Pancreas (tissue), 10 donors: ENCODE results near the gene TDRD3. TPM values are rescaled to one million over a fixed set of nuclear protein-coding genes. Genes with fewer than 3 reads are reported as not detected.

Source experiments
- ATAC-seq, 4 donors: fragments of 200-7000 bp; cut with Tn5 transposase; one replicate each; pipeline versions ENCODE4 v1.8.0 to v1.9.1; 2020; ENCODE audit warnings: mild to moderate bottlenecking in 4 of 4, moderate library complexity in 4 of 4
- DNase-seq, 6 donors: peaks; one replicate each; pipeline ENCODE4 v3.0.0-alpha.2; 2020
- FAIRE-seq: peaks from 2 replicates; lab custom pipeline; 2012; peaks lifted over from hg19 to GRCh38; lab: Jason Lieb, UNC
- H3K27ac ChIP-seq, 4 donors: fragments of 200-600 bp; sonication (generic); 1 replicate in 3 of 4; 2 replicates in 1 of 4; pipeline versions ENCODE4 v1.5.0 to v1.8.0; 2020
- H3K27me3 ChIP-seq, 4 donors: fragments of 200-600 bp; one replicate each; pipeline ENCODE4 v1.8.0; 2021
- H3K36me3 ChIP-seq, 3 donors: fragments of 200-600 bp; sonication (generic) in 1 of 3; one replicate each; pipeline versions ENCODE4 v1.5.0 to v1.8.0; 2020 to 2021
- H3K4me1 ChIP-seq, 3 donors: fragments of 200-600 bp; one replicate each; pipeline ENCODE4 v1.8.0; 2021
- H3K4me3 ChIP-seq, 4 donors: fragments of 200-600 bp; sonication (generic) in 2 of 4; one replicate each; pipeline versions ENCODE4 v1.5.0 to v1.8.0; 2020 to 2021
- H3K9me3 ChIP-seq, 4 donors: fragments of 200-600 bp; one replicate each; pipeline ENCODE4 v1.8.0; 2021
- WGBS, 2 donors: extraction: QIAGEN DNeasy Blood & Tissue Kit; methylation state at CpG; one replicate each; pipeline ENCODE4 v1.1.7; 2013; 5-methylcytosine and 5-hydroxymethylcytosine counted together
- intact Hi-C, 3 donors: fragments of 100-400 bp; cut with DNase I; formaldehyde crosslinking; loops; one replicate each; pipeline versions ENCODE4 v1.11.1 to v1.14.2; 2022
- polyA plus RNA-seq, 2 donors: library from polyadenylated mRNA; stranded (reverse); fragments of 200-250 nt; gene quantifications; one replicate each; pipeline ENCODE4 v1.2.3, GENCODE V29; 2013
- total RNA-seq, 6 donors: library from RNA; stranded (reverse); fragmentation: NEBNext Ultra II Directional in 4 of 6; extraction: Animal tissue kit (Norgen Biotek cat#: 25700) in 4 of 6; gene quantifications; one replicate each; pipeline versions ENCODE4 v1.2.1 to v1.2.4, GENCODE V29; 2021 to 2023
- TF ChIP-seq, protein P1 (sequence below), 4 donors: fragments of 200-600 bp; sonication (generic) in 3 of 4; IDR thresholded peaks; one replicate each; pipeline versions ENCODE4 v1.5.0 to v1.8.0; 2021; ENCODE audit warnings: antibody characterized with exemption in 4 of 4
- donor health status: healthy with polysubstance abuse.
- donor health status: DM: no; HTN: no; CAD: no; lungs with moderate emphysema.
- donor health status: DM: no; HTN: no; CAD: no.
- donor health status: control.
- donor health status: control.
- donor health status: Bipolar disorder and iron deficiency.
- donor health status: DM: yes; HTN: yes; CAD: no.
- donor health status: DM: no; HTN: no; CAD: no.
- donor health status: DM: no; HTN: no; CAD: no.
- donor health status: DM: yes; HTN: yes; CAD: no.

Gene TDRD3
- total and polyA plus RNA-seq, 8 donors = 12.2 to 24.6 (median 20.3) TPM

DNA sequence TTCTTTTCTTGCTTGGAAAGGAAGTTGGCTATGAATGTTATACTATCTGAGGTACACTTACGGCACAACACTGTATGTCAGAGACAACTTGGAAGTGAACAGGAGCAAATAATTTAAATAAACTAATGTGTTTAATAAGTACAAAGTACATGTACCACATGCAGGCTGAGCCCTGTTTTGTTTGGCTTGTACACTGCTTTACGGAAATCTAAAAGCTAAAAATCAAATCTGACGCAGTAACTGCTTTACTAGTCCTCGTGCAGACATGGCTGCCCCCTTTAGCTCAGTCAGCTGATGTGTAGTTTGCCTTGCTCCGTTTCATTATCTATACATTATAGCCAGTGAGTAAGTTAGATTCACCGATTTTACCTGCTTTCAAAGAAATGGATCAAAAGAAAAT is 36.5 kb downstream of the TDRD3 start:
- DNase-seq = no peak
- H3K36me3 ChIP-seq = no peaks in the 10 kb centered on the region
- FAIRE-seq = no peak
- peak; percentile 34 to 78 (median 72) for ATAC-seq
- 41 to 45% methylated on average over 6 of the region's 6 CpGs for WGBS, 2 donors
- intact Hi-C loops = no loop called here
- H3K27me3 ChIP-seq = no peaks in the 10 kb centered on the region
- peak overlapping the region in 1 of 4 donors; percentile 11 for H3K4me3 ChIP-seq
- TF ChIP-seq, protein P1, sequence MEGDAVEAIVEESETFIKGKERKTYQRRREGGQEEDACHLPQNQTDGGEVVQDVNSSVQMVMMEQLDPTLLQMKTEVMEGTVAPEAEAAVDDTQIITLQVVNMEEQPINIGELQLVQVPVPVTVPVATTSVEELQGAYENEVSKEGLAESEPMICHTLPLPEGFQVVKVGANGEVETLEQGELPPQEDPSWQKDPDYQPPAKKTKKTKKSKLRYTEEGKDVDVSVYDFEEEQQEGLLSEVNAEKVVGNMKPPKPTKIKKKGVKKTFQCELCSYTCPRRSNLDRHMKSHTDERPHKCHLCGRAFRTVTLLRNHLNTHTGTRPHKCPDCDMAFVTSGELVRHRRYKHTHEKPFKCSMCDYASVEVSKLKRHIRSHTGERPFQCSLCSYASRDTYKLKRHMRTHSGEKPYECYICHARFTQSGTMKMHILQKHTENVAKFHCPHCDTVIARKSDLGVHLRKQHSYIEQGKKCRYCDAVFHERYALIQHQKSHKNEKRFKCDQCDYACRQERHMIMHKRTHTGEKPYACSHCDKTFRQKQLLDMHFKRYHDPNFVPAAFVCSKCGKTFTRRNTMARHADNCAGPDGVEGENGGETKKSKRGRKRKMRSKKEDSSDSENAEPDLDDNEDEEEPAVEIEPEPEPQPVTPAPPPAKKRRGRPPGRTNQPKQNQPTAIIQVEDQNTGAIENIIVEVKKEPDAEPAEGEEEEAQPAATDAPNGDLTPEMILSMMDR (IDR thresholded peaks at IDR 0.05) = no peak
- no peaks in the 10 kb centered on the region for H3K9me3 ChIP-seq
- H3K27ac ChIP-seq = peak overlapping the region in 1 of 4 donors; percentile 9
- peaks cover 0 to 4% (median 0%) of the 10 kb centered on the region in 3 donors for H3K4me1 ChIP-seq

DNA sequence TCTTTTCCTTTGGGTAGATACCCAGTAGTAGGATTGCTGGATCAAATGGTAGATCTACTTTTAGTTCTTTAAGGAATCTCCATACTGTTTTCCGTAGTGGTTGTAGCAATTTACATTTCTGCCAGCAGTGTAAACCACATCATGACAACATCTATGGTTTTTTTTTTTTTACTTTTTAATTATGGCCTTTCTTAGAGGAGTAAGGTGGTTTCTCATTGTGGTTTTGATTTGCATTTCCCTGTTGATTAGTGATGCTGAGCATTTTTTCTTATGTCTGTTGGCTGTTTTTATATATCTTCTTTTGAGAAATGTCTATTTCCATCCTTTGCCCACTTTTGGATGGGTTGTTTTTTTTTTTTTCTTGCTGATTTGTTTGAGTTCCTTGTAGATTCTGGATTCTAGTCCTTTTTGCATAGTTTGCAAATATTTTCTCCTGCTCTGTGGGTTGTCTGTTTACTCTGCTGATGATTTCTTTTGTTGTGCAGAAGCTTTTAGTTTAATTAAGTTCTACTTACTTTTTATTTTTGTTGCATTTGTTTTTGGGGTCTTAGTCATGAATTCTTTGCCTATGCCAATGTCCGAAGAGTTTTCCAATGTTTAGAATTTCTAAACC is 38.8 kb downstream of the TDRD3 start:
- intact Hi-C loops = no loop called here
- no peaks in the 10 kb centered on the region for H3K27me3 ChIP-seq
- no peaks in the 10 kb centered on the region for H3K36me3 ChIP-seq
- FAIRE-seq (no peak), DNase-seq (no peak), ATAC-seq (no peak)
- H3K4me1 ChIP-seq = peaks cover 0 to 2% (median 0%) of the 10 kb centered on the region in 3 donors
- TF ChIP-seq, protein P1 (IDR thresholded peaks at IDR 0.05) = no peak
- no peak overlapping the region for H3K27ac ChIP-seq
- WGBS, 2 donors = 75 to 96% methylated on average over 2 of the region's 2 CpGs
- no peak overlapping the region for H3K4me3 ChIP-seq
- H3K9me3 ChIP-seq = no peaks in the 10 kb centered on the region

DNA sequence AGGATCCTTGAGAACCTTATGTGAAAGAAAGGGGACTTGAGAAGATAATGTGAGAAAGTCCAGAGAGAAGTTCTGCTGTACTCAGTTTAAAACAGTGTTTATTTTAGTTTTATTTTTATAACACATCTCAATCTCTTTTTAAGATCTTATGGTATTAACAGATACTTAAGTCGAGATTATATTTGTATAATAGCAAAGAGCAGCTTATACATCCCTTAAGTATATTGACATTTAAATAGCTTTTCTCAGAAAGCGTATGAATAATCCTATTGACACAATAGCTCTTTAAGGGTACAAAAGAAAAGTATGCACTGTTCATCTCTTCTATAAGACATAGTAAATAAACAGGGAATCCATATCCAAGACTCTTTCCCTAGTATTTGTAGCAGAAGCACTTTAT is 42.2 kb downstream of the TDRD3 start:
- TF ChIP-seq, protein P1 (IDR thresholded peaks at IDR 0.05) = no peak
- no peak for DNase-seq
- Histone ChIP-seq H3K9me3 (no peaks in the 10 kb centered on the region), H3K4me3 (no peak overlapping the region), H3K36me3 (no peaks in the 10 kb centered on the region), H3K27me3 (no peaks in the 10 kb centered on the region), H3K27ac (no peak overlapping the region), H3K4me1 (no peaks in the 10 kb centered on the region)
- no peak for FAIRE-seq
- no peak for ATAC-seq
- WGBS, 2 donors = 68 to 82% methylated on average over 2 of the region's 2 CpGs
- intact Hi-C loops = no loop called here

DNA sequence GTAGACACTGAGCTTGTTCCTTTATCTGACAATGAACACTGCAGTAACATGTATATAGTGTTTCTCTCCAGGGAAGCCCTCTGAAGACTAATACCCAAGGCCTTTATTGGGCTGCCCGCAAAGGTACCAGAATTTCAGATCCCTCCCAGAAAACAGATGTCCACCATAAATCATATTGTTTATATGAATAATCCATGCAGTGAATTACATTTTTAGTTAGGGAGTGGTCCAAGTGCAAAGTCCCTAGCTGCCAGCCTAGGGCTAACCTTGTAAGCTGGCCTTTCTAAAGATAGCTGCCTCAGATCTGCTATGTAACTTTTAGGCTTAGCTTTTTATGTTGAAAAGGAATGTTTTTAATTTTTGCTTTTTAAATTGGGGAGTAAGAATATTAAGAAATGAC is 44.7 kb downstream of the TDRD3 start:
- H3K36me3 ChIP-seq = no peaks in the 10 kb centered on the region
- WGBS, 2 donors = 93 to 100% methylated on average over 1 of the region's 1 CpG

More for the DNA sequence above, 44.7 kb downstream of the TDRD3 start:
- no peak for ATAC-seq
- Histone ChIP-seq H3K27me3 (no peaks in the 10 kb centered on the region), H3K4me3 (no peak overlapping the region), H3K4me1 (no peaks in the 10 kb centered on the region), H3K27ac (no peak overlapping the region), H3K9me3 (no peaks in the 10 kb centered on the region)
- no peak for FAIRE-seq
- intact Hi-C loops = no loop called here
- no peak for DNase-seq
- TF ChIP-seq, protein P1 (IDR thresholded peaks at IDR 0.05) = no peak
